HG03066 (cell line): ENCODE results near the gene ZHX3.
"Not testable (repeated sequence)": the region's sequence is repeated elsewhere in the genome, so short reads cannot be mapped to it uniquely, and the experiment has no call there.

Experiments used
- ATAC-seq: cut with Tn5 transposase; IDR thresholded peaks from one replicate; pipeline ENCODE4 v1.9.1; 2021; ENCODE audit warnings: low read depth; ENCODE audit not compliant: unreplicated experiment

ZHX3 gene

GRCh38 chr20:41334443-41335421 lies 17.2 kb upstream of the ZHX3 start:
- ATAC-seq, result no peak

- no peak for ATAC-seq
These were observed 16.5 kb upstream of the ZHX3 start for GRCh38 chr20:41334036-41334435.

- ATAC-seq, result no peak
These were observed 14.2 kb upstream of the ZHX3 start for GRCh38 chr20:41331731-41332130.

GRCh38 chr20:41330941-41331340 lies 13.4 kb upstream of the ZHX3 start:
- ATAC-seq, result no peak

- no peak for ATAC-seq
These were observed 12.8 kb upstream of the ZHX3 start for GRCh38 chr20:41330343-41330720.

- no peak for ATAC-seq
These were observed 12.2 kb upstream of the ZHX3 start for GRCh38 chr20:41329435-41330342.

GRCh38 chr20:41327178-41327577 lies 9.6 kb upstream of the ZHX3 start:
- no peak for ATAC-seq

GRCh38 chr20:41320976-41321375 lies 3.4 kb upstream of the ZHX3 start:
- ATAC-seq, result no peak

- ATAC-seq, result no peak
These were observed 2.9 kb upstream of the ZHX3 start for GRCh38 chr20:41320441-41320840.

- ATAC-seq, result no peak
These were observed 729 bp upstream of the ZHX3 start for GRCh38 chr20:41318271-41318649.

- ATAC-seq, result peak; percentile 60
These were observed 657 bp downstream of the ZHX3 start for GRCh38 chr20:41316602-41317545.

GRCh38 chr20:41316051-41316450 lies 1.5 kb downstream of the ZHX3 start:
- no peak for ATAC-seq

- ATAC-seq, result no peak
These were observed 3.1 kb downstream of the ZHX3 start for GRCh38 chr20:41314386-41314785.

GRCh38 chr20:41312009-41312408 lies 5.5 kb downstream of the ZHX3 start:
- ATAC-seq, result not testable (repeated sequence)

- no peak for ATAC-seq
These were observed 7.7 kb downstream of the ZHX3 start for GRCh38 chr20:41309817-41310216.

GRCh38 chr20:41308726-41309413 lies 8.7 kb downstream of the ZHX3 start:
- no peak for ATAC-seq

- ATAC-seq, result no peak
These were observed 9.2 kb downstream of the ZHX3 start for GRCh38 chr20:41308290-41308711.

GRCh38 chr20:41307021-41307420 lies 10.5 kb downstream of the ZHX3 start:
- ATAC-seq, result no peak

- ATAC-seq, result peak; percentile 86
These were observed 11.3 kb downstream of the ZHX3 start for GRCh38 chr20:41306061-41306727.
